HG03159 (cell line): ENCODE measurements around the gene KRTAP5-2.
"Not testable (repeated sequence)": the region's sequence is repeated elsewhere in the genome, so short reads cannot be mapped to it uniquely, and the experiment has no call there.

Source experiments
- ATAC-seq: cut with Tn5 transposase; IDR thresholded peaks from one replicate; pipeline ENCODE4 v1.9.1; 2021; ENCODE audit warnings: mild to moderate bottlenecking, moderate library complexity; ENCODE audit not compliant: unreplicated experiment

Gene KRTAP5-2

GRCh38 chr11:1592628-1593027, 5.5 kb downstream of the KRTAP5-2 start:
- ATAC-seq = no peak

GRCh38 chr11:1589996-1590395, 8.1 kb downstream of the KRTAP5-2 start:
- no peak for ATAC-seq

- ATAC-seq = not testable (repeated sequence)
Observed at GRCh38 chr11:1589191-1589963, 8.7 kb downstream of the KRTAP5-2 start.

- ATAC-seq = no peak
Observed at GRCh38 chr11:1586699-1587098, 11.4 kb downstream of the KRTAP5-2 start.

GRCh38 chr11:1584661-1585370, 13.3 kb downstream of the KRTAP5-2 start, which contains the start of gene KRTAP5-1:
KRTAP5-1 (minus strand) TSS chr11:1585283; CDS start chr11:1585249, 34 bp downstream.
- ATAC-seq = not testable (repeated sequence)

- ATAC-seq = not testable (repeated sequence)
Observed at GRCh38 chr11:1582909-1583308, 15.2 kb downstream of the KRTAP5-2 start.

- ATAC-seq = no peak
Observed at GRCh38 chr11:1581976-1582375, 16.1 kb downstream of the KRTAP5-2 start.

GRCh38 chr11:1576825-1577224, 21.3 kb downstream of the KRTAP5-2 start:
- no peak for ATAC-seq

GRCh38 chr11:1575756-1576155, 22.3 kb downstream of the KRTAP5-2 start:
- not testable (repeated sequence) for ATAC-seq

- no peak for ATAC-seq
Observed at GRCh38 chr11:1574933-1575242, 23.2 kb downstream of the KRTAP5-2 start.

- no peak for ATAC-seq
Observed at GRCh38 chr11:1574238-1574932, 23.7 kb downstream of the KRTAP5-2 start.

GRCh38 chr11:1573903-1574237, 24.2 kb downstream of the KRTAP5-2 start:
- no peak for ATAC-seq

GRCh38 chr11:1573077-1573902, 24.8 kb downstream of the KRTAP5-2 start:
- ATAC-seq = no peak

GRCh38 chr11:1572197-1573076, 25.7 kb downstream of the KRTAP5-2 start, which contains the start of gene DUSP8:
DUSP8 (minus strand) TSS chr11:1572271; CDS start chr11:1565826, 6,445 bp downstream.
- ATAC-seq = peak; percentile 59

GRCh38 chr11:1571760-1572196, 26.3 kb downstream of the KRTAP5-2 start:
- ATAC-seq = no peak

GRCh38 chr11:1570896-1571759, 27.0 kb downstream of the KRTAP5-2 start:
- ATAC-seq = no peak

GRCh38 chr11:1570531-1570895, 27.6 kb downstream of the KRTAP5-2 start:
- no peak for ATAC-seq

GRCh38 chr11:1570001-1570453, 28.1 kb downstream of the KRTAP5-2 start:
- no peak for ATAC-seq

GRCh38 chr11:1569251-1569780, 28.8 kb downstream of the KRTAP5-2 start:
- ATAC-seq = no peak
